ENCODE results near the gene TFB2M.

The TFB2M gene

DNA sequence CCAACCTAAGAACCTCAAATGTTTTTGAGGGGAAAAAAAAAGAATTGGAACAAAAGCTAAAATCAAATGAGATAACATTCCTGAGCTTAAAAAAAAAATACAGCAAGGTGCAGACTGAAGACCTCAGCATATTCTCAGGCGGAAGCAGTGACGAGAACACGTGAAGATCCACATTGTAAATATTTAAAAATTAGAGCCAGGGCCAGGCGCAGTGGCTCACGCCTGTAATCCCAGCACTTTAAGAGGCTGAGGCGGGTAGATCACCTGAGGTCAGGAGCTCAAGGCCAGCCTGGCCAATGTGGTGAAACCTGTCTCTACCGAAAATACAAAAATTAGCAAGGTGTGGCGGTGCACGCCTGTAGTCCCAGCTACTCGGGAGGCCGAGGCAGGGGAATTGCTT is 15.7 kb downstream of the TFB2M start:
- DNase-seq (ENCODE audit: low spot score): no peak

- DNase-seq (ENCODE audit: low spot score): no peak
Measured at GRCh38 chr1:246549665-246550064, 16.4 kb downstream of the TFB2M start.

DNA sequence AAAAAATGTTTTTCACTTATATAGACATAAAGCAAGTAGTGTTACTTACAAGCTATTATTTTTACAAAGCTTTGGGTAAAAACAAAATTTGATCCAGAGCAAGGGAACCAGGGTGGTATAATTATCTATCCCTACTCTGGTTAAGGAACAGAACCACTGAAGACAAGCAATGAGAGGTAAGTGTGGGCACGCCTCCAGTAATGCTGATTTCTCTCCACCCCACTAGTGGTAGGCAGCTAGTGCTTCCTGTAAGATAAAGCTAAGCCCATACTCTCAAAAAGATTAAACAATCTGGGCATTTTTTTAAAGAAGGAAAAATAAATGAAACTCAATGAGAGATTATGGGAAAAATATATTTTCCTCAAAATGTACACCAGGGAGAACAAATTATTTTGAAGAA is 22.1 kb downstream of the TFB2M start:
- DNase-seq (ENCODE audit: low spot score): no peak

GRCh38 chr1:246540738-246541491 is 25.1 kb downstream of the TFB2M start:
- no peak for DNase-seq (ENCODE audit: low spot score)

GRCh38 chr1:246537887-246538286 is 28.2 kb downstream of the TFB2M start:
- DNase-seq (ENCODE audit: low spot score): no peak

DNA sequence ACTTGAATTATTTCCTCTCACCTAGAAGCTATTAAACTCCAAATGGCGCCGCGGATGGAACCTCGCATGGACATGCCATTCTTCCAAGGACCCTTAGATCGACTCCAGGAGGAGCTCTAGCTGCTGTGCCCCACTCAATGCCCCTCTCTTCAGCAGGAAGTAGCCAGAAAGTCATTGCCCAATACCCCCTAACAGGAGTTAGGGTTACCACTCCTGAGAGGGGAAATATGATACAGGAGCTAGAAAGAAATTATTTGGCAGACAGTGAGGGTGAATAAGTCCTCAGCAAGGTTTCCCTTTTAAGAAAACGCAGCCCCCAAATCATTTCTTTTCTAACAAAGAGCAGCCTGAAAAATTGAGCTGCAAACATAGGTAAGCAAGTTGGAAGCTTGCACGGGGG is 28.6 kb downstream of the TFB2M start:
- DNase-seq (ENCODE audit: low spot score): no peak

GRCh38 chr1:246534114-246534513 is 31.9 kb downstream of the TFB2M start:
- no peak for DNase-seq (ENCODE audit: low spot score)

- no peak for DNase-seq (ENCODE audit: low spot score)
Measured at GRCh38 chr1:246533371-246533905, 32.6 kb downstream of the TFB2M start.

GRCh38 chr1:246532519-246532918 is 33.5 kb downstream of the TFB2M start:
- no peak for DNase-seq (ENCODE audit: low spot score)

DNA sequence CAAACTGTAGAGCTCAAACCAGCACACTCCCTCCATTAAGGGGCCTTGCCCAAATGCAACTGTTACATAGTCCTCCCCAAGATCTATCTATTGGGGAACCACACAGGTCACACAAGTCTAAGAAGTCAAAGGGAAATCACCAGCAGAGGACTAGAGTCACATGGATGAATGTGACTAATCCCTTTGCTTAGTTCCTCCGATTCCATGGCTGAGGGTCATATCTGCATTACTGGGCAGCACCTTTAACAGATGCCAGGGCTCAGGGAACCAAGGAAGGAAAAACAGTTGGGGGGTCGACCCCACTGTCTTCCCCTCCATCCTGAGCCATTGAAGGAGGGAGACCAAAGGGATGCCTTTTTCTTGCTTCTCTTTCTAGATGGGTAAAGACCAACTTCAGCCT is 35.6 kb downstream of the TFB2M start:
- no peak for DNase-seq (ENCODE audit: low spot score)

DNA sequence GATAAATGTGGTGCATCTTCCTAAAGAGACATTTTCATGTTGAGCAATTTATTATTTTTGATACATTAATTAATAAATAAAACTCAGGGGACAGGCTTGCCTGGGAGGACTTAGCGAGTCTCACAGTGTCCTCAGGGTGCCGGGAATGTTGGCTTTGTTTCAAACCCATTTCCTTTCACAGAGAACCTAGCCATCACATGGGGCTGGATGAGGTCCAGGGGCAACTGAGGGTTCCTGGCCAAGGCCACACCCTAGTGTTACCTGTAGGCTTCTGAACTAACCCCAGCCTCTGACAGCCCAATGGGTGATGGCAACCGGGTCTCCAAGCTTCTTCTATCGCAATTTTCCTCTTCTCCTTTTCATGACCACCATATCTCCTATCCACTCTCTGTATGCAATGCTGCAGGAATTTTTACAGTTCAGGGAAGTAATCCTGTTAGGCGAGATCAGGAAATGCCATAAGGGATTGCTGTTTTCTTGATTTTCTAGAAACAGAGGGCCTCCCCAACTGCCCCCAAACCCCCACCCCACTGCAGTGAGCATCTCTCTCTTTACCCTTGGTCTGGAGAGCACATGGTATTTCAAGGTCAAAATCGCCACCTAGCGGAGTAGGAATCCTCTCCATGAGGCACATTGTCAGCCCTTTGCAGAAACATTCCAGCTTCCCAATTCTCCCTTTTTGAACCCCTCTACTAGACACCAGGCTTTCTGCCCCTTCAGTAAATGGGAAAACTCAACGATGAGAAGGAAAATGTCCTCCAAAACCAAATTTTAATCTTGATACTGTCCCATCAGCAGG is 36.9 kb downstream of the TFB2M start:
- no peak for DNase-seq (ENCODE audit: low spot score)

DNA sequence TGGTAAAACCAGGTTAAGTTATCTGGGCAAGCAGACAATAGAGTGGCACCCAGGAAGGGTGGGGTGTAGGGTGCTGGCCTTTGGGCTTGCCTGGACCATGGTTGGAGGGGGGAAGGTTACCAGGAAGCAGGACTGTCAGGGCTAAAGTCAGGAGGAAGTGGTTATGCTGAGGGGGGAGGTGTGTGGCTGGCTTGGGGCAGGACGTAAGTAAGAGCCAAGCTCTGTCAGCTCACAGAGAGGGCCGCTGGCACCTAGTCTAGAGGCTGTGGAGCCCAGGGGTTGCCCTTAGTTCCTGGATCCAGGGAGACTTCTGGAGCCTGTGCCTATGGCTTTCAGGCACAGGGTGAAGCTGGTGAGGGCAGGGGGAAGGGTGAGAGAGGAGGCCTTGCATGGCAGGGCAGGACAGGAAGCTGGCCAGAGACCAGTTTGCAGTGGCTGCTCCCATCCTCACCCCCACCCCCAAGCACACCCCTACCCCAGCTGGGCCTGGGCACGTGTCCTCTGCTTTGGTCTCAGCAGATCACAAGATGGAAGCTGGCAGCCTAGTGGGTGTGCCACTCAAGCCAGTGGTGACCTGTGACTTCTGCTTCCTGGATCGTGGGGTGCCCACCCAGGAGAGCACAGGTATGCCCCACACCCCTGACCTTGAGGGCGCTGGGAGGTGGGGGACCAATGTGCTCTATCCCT is 38.5 kb downstream of the TFB2M start:
- no peak for DNase-seq (ENCODE audit: low spot score)

- DNase-seq (ENCODE audit: low spot score): no peak
Measured at GRCh38 chr1:246526915-246527314, 39.1 kb downstream of the TFB2M start.

GRCh38 chr1:246526380-246526779 is 39.7 kb downstream of the TFB2M start:
- DNase-seq (ENCODE audit: low spot score): no peak

DNA sequence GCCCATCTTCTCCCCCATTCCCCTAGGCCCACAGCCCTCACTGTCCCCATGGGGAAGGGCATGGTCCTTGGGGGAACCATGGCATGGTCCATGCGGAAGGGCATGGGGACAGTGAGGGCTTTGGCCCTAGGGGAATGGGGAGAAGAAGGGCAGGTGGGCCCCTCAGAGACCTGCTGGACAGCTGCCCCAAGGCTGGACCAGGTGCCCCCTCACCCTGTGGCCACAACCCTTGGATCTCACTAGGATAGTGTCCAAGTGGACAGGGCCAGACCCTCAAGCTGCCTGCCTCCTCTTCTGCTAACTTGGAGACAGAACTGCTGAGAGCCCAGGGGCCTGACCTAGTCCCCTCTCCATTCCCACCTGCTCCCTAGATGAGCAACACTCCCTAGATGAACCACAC is 46.5 kb downstream of the TFB2M start:
- DNase-seq (ENCODE audit: low spot score): no peak

DNA sequence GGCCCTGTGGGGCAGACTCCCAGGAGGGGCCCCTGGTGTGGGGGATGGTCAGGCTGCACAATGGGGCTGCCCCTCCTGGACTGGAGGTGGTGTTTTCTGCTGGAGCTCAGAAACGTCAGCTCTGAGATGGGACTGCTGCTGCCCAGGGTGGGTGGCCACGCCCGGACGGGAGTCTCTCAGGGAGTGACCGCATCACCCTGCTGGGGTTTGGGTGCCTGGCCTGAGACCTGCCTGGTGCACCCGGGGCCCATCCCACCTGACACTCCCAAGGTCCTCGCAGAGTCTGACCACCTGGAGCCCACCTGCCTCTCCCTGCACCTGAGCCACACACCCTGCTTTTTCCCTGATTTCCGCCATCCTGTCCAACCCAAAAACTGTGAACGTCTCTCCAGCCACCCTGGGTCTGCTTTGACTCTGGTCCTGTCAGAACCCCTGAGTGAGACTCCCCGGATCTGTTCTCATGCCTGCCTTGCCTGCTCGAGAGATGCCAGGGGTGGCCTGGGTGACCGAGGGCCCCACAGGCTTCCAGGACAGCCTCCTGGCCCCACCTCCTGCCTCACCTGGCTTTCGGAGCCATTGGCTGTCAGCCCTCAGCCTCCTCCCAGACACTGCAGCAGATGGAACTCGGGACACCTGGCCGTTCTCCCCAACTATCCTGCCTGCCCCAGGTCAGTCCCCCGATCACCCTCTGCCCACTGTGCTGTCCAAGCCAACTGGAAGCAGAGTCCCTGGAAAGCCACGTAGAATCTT is 47.4 kb downstream of the TFB2M start:
- no peak for DNase-seq (ENCODE audit: low spot score)

DNA sequence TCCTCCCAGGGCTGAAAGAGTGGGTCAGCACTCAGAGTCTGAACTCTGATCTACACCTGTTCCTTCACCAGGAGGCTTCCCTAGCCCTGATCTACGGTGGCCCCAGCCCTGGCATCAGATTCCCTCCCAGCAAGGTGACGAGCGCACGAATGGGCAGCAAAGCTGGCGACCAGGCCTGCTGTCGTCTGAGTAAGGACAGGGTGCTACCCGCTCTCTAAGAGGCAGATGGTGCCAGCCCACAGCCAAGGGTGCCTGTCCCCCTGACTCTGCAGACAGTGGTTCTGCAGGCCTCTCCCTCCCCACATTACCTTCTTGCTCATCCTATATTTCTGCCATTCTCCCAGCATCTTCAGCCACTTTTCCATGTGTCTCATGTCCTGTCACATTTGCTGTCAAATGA is 48.7 kb downstream of the TFB2M start:
- no peak for DNase-seq (ENCODE audit: low spot score)

DNA sequence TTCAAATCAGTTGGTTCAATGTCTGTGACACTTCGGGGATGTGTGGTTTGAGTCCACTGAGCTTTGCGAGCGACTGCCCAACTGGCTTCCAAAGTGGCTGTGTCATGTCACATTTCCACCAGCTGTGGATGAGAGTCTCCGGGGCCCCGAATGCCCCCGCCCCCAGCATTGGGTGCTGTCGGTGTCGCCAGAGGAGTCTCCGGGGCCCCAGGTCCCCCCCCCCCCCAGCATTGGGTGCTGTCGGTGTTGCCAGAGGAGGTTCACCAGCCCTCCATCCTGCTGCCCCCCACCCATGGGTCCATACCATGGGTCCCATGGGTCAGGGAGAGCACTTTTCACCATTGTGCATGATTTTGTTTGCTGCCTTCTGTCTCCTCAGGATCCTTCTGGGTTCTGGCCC is 49.9 kb downstream of the TFB2M start:
- no peak for DNase-seq (ENCODE audit: low spot score)

DNA sequence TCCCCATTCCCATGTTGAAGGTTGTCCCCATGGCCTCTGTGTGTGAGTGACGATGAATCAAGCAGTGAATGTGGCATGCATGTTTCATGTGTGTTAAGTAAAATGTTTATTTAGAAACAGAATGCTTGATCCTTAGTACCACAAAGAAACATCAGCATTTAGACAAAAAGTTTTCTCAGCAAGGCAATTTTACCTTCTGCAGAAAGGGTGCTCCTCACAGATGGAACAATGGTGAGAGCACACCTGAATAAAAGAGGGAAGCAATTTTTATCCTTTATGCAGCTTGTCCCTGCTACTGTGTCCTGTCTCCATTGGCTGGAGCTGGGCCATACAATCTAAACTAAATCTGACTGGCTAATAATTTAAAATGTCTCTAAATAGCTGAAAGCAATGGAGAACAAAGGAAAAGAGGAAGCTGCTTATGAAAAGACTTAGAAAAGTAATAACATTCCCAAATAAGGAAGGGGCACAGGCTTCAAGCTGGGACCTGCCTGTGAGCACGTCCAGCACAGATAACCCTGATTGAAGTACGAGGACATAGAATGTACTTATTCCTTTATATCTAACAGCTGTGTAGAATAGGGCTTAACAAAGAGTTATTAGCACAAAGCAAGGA is 50.6 kb downstream of the TFB2M start:
- DNase-seq (ENCODE audit: low spot score): no peak

DNA sequence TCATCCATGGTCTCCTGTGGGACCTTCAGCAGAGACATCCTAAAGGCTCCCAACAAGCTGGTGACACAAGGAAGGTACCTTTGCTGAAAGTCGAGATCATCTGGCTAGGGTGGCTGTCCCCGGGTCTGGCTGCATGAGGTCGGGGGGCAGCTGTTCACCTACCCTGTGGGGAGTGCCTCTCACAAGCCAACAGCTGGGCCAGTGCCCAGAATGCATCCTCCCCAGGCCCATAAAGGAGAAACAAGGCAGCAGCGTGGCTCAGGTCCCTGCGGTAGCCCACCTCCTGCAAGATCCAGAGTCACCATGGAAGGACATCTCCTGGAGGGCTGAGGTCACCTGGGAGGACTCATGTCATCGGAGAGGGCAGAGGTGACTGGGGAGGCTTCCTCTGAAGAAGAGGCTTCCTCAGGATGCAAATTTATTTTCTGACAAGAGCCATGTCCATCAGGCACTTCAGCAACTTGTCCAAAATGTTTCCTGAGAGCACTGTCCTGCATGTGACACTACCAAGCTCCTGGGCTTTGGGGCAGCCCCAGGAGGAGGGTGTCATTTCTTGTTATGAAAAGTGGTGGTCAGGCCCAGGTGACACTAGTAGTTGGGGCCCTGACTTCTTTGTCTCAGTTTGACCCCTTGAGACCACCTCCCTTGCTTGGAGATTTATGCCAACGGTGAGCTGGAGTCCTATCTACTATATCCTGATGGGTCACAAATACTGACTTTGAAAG is 52.3 kb downstream of the TFB2M start:
- DNase-seq (ENCODE audit: low spot score): no peak

DNA sequence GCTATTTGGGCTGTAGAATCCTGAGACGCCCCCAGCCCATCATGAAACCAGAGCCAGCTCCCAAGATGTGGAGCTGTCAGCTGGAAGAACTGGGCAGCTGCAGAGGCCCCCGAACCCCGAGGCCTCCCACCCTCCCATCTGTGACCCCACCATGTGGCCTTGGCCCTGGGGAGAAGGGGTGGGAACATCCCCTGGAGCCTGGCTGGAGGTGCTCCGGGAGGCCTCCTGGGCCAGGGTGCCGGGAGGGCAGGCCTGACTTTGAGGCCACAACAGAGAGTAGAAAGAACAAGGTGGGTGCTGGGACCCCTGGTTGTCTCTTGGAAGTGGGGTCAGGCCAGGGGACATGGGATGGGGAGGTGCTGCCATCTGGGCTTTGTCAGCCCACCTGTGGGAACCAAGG is 53.0 kb downstream of the TFB2M start:
- no peak for DNase-seq (ENCODE audit: low spot score)
